Rectal smooth muscle tissue (tissue), 1 donor: Measurements from ENCODE around the gene IFITM5.
"Not testable (repeated sequence)": the region's sequence is repeated elsewhere in the genome, so short reads cannot be mapped to it uniquely, and the experiment has no call there.

Experiments used
- H3K27ac ChIP-seq: one replicate; pipeline ENCODE4 v1.7.0; 2013; ENCODE audit warnings: low read depth, low read length, inconsistent platforms
- H3K27me3 ChIP-seq: one replicate; pipeline ENCODE4 v1.7.0; 2013; ENCODE audit warnings: low read length; ENCODE audit not compliant: control insufficient read depth, insufficient read depth
- H3K36me3 ChIP-seq: one replicate; pipeline ENCODE4 v1.7.0; 2013; ENCODE audit warnings: low read length; ENCODE audit not compliant: control insufficient read depth, insufficient read depth
- H3K4me1 ChIP-seq: one replicate; pipeline ENCODE4 v1.7.0; 2013; ENCODE audit warnings: low read length; ENCODE audit not compliant: control insufficient read depth, insufficient read depth
- H3K4me3 ChIP-seq: one replicate; pipeline ENCODE4 v1.7.0; 2013; ENCODE audit warnings: low read length
- H3K9ac ChIP-seq: one replicate; pipeline ENCODE4 v1.7.0; 2013; ENCODE audit warnings: low read length

Gene IFITM5

DNA sequence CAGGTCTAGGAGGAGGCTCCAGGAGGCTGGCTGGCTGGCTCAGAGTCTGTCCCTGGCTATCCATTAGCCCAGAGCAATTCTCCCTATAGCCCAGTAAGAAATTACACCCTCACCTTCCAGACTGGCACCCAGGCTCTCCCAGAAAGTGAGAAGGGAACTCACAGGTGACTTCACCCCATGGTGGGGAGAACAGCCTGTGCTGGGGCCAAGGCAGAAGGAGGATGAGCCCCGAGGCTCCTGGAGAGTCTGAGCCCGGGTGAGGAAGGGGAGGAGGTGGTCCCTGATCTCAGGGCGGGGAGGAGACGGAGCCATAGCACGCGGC, 15.2 kb upstream of the IFITM5 start:
- not testable (repeated sequence) for H3K36me3 ChIP-seq, H3K4me1 ChIP-seq, H3K27me3 ChIP-seq
- H3K9ac ChIP-seq = peak overlapping the region; percentile 61
- peak overlapping the region; percentile 79 for H3K4me3 ChIP-seq
- peak overlapping the region; percentile 66 for H3K27ac ChIP-seq

GRCh38 chr11:313787-314553, 14.6 kb upstream of the IFITM5 start, which contains the start of gene IFITM1:
Gene IFITM1 (plus strand): TSS chr11:314040. CDS start chr11:314171, 131 bp downstream.
- Histone ChIP-seq H3K27me3 (peaks cover 6% of the 10 kb centered on the region), H3K4me3 (peak within 1 kb of the TSS; percentile 79), H3K9ac (peak within 1 kb of the TSS; percentile 61), H3K4me1 (no peaks in the 10 kb centered on the region), H3K36me3 (no peaks in the 10 kb centered on the region), H3K27ac (peak within 1 kb of the TSS; percentile 66)

GRCh38 chr11:313304-313786, 14.0 kb upstream of the IFITM5 start:
- peak overlapping the region; percentile 66 for H3K27ac ChIP-seq
- peaks cover 6% of the 10 kb centered on the region for H3K27me3 ChIP-seq
- peak overlapping the region; percentile 61 for H3K9ac ChIP-seq
- no peaks in the 10 kb centered on the region for H3K36me3 ChIP-seq
- H3K4me1 ChIP-seq = no peaks in the 10 kb centered on the region
- peak overlapping the region; percentile 79 for H3K4me3 ChIP-seq

DNA sequence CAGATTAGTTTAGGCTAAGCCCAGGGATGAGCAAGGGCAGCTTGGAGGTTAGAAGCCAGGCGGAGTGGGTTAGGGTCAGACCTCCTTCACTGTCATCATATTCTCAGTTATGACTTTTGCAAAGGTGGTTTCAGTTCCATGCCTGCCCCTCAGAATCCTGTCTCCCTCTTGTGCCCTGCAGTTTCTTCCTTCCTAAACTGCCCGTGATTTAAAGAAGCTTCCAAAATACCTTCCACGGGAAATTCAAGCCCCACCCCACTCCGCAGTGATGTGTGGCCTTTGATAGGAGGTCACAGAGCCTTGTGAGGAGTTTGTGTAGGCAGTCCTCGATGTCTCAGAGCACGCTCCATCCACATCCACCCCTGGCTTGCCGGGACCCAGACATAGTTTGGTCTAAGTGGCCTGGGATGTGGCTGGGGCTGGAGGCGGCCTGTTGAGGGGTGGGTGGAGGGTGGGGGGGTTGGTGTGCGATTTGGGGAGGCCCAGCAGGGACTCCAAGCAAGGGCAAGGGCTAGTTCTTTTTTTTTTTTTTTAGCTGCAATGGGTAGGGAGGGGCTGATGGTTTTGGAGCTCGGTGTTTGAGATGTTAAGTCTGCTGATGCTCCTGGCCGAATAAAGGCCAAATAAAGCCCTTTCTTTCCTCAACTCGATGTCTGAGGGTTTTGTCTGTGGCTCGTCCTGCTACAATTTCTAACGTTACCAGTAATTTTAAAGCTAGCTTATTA, 12.9 kb upstream of the IFITM5 start:
- Histone ChIP-seq H3K27ac (peak overlapping the region; percentile 66), H3K9ac (no peak overlapping the region), H3K27me3 (peaks cover 6% of the 10 kb centered on the region), H3K36me3 (no peaks in the 10 kb centered on the region), H3K4me3 (peak overlapping the region; percentile 52), H3K4me1 (no peaks in the 10 kb centered on the region)

GRCh38 chr11:311013-311748, 11.9 kb upstream of the IFITM5 start:
- not testable (repeated sequence) for H3K27me3 ChIP-seq, H3K36me3 ChIP-seq, H3K4me1 ChIP-seq, H3K9ac ChIP-seq
- Histone ChIP-seq H3K27ac (peak overlapping the region; percentile 49), H3K4me3 (peak overlapping the region; percentile 52)

- not testable (repeated sequence) for H3K27me3 ChIP-seq, H3K4me1 ChIP-seq, H3K36me3 ChIP-seq, H3K9ac ChIP-seq
- peak overlapping the region; percentile 2 for H3K27ac ChIP-seq
- H3K4me3 ChIP-seq = peak overlapping the region; percentile 65
Measured at GRCh38 chr11:309979-310572, 10.8 kb upstream of the IFITM5 start.

DNA sequence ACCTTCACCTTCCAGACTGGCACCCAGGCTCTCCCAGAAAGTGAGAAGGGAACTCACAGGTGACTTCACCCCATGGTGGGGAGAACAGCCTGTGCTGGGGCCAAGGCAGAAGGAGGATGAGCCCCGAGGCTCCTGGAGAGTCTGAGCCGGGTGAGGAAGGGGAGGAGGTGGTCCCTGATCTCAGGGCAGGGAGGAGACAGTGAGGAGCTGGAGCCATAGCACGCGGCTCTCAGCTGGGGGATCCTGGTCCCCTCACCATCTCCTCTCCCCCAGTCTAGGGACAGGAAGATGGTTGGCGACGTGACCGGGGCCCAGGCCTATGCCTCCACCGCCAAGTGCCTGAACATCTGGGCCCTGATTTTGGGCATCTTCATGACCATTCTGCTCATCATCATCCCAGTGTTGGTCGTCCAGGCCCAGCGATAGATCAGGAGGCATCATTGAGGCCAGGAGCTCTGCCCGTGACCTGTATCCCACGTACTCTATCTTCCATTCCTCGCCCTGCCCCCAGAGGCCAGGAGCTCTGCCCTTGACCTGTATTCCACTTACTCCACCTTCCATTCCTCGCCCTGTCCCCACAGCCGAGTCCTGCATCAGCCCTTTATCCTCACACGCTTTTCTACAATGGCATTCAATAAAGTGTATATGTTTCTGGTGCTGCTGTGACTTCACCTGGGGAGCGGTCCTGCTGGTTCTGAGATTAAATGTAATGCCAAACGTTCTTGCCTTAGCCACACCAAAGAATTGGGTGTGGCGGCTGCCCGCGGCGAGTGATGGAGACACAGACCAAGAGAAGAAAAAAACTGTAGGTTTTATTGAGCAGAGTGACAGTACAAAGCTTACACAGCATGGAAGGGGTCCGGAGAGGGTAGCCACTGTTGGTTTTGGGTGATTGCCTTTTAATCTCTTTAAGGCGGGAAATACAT, 9.7 kb upstream of the IFITM5 start:
- H3K36me3 ChIP-seq, H3K27me3 ChIP-seq, H3K4me1 ChIP-seq: not testable (repeated sequence)
- Histone ChIP-seq H3K9ac (peak overlapping the region; percentile 16), H3K27ac (peak overlapping the region; percentile 2), H3K4me3 (peak overlapping the region; percentile 65)

DNA sequence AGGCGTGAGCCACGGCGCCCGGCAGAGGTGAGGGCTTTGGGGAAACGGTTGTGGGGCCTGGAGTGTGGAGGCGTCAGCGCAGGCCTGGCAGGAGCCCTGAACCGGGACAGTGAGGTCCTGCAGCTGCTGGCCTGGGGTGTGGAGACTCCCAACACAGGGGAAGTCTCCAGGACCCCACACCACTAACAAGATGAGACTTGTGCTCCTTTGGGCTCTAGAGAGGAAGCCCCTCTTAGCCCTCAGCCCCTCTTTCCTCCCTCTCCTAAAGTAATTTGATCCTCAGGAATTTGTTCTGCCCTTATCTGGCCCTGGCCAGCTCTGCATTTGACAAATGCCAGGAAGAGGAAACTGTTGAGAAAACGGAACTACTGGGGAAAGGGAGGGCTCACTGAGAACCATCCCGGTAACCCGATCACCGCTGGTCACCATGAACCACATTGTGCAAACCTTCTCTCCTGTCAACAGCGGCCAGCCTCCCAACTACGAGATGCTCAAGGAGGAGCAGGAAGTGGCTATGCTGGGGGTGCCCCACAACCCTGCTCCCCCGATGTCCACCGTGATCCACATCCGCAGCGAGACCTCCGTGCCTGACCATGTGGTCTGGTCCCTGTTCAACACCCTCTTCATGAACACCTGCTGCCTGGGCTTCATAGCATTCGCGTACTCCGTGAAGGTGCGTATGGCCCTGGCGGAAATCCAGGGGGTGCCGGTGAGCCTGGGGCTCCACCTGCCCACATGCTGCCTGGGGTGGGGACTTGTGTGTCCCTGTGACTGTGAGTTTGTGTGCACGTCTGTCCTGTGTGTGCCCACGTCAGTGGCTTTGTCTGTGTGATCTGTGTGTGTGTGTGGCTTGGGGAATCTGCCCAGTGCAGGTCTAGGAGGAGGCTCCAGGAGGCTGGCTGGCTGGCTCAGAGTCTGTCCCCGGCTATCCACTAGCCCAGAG, 8.7 kb upstream of the IFITM5 start, which contains the start of gene IFITM2:
Gene IFITM2, plus strand, starts transcription at position 51 of the 943 bp plus-strand sequence. Its CDS starts 377 bp downstream, at position 428.
- H3K9ac ChIP-seq = peak within 1 kb of the TSS; percentile 11
- not testable (repeated sequence) for H3K36me3 ChIP-seq, H3K4me1 ChIP-seq, H3K27me3 ChIP-seq
- H3K27ac ChIP-seq = peak within 1 kb of the TSS; percentile 59
- peak within 1 kb of the TSS; percentile 65 for H3K4me3 ChIP-seq

DNA sequence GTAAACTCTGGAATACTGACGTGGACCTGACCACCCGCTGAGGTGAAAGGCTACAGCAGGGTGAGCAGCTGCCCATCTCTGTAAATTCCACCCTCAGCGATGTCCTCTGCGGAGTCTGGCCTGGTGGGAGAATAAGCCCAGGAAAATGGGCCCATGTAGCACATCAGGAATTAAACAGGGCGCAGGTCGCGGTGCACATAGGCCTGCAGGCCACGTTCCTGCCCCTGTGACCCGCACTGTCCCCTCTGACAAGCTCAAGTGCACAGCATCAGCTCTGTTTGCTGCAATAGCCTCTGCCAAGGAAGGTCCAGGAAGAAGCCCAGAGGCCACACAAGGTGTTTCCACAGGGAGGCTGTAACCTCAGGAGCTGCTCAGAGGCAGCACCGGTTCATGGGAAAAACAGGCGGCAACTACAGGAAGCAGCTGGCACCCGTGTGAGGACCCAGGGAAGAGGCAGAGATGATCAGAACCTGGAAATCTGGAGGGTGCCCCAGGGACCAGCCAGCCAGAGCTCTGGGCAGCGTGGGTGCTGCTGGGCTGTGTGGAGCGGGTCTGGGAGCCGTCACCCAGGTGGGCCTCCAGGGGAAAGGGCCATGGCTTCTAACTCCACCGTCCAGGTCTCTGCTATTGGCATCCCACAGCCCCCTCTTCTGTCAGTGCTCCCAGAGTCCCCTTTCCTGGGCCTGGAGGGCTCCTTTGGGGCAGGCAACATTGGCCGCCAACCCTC, 7.5 kb upstream of the IFITM5 start:
- Histone ChIP-seq H3K4me1 (no peaks in the 10 kb centered on the region), H3K27me3 (no peaks in the 10 kb centered on the region), H3K36me3 (no peaks in the 10 kb centered on the region), H3K4me3 (no peak overlapping the region), H3K9ac (no peak overlapping the region), H3K27ac (no peak overlapping the region)

DNA sequence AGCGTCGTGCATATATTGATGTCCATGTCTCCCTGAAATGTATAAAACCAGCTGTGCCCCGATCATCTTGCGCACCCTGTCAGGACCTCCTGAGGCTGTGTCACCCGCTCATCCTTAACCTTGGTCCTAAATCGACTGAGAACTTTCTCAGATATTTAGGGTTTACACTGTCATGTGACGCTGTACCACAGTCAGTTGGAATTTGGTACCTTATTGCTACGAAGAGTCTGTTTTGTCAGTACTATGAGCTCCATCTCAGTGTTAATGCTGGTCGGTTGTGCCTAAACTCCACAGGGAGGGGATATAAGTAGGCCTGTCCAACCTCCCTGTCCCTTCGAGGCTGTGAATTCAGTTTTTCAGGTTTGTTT, 6.5 kb upstream of the IFITM5 start:
- H3K4me1 ChIP-seq = no peaks in the 10 kb centered on the region
- no peak overlapping the region for H3K4me3 ChIP-seq
- H3K9ac ChIP-seq = no peak overlapping the region
- H3K36me3 ChIP-seq = no peaks in the 10 kb centered on the region
- H3K27me3 ChIP-seq = no peaks in the 10 kb centered on the region
- H3K27ac ChIP-seq = no peak overlapping the region
